ENCODE results near the gene ACTN1. TPM values are rescaled to one million over a fixed set of nuclear protein-coding genes. Genes with fewer than 3 reads are reported as not detected.

ACTN1 gene
- total RNA-seq, 2 experiments from 2014 or later = 70.6 to 72.2 TPM

GRCh38 chr14:68983191-68983590 lies 4.1 kb upstream of the ACTN1 start:
- Mint-ChIP-seq H3K27me3 (peaks cover 4% of the 10 kb centered on the region), H3K27ac (peak overlapping the region; percentile 14), H3K36me3 (no peaks in the 10 kb centered on the region), H3K9me3 (no peaks in the 10 kb centered on the region), H3K4me1 (ENCODE audit: low read depth) (peaks cover 16% of the 10 kb centered on the region), H3K4me3 (no peak overlapping the region)
- DNase-seq = no peak
- ChIA-PET POLR2A (interaction anchor here (0.6 kb wide), 1 partner anchor 578 kb away, joined by 3 read pairs; no protein-coding TSS in a partner anchor), CTCF (interaction anchor here (1.0 kb wide), 1 partner anchor 72 kb away, joined by 4 read pairs; no protein-coding TSS in a partner anchor)
- intact Hi-C loops (cut with micrococcal nuclease) = no loop called here

- POLR2A ChIA-PET = no interaction called here
- no peak overlapping the region for H3K27ac Mint-ChIP-seq
Observed at GRCh38 chr14:68982581-68982980, 3.5 kb upstream of the ACTN1 start.

GRCh38 chr14:68981539-68981976 lies 2.5 kb upstream of the ACTN1 start:
- Mint-ChIP-seq H3K4me1 (ENCODE audit: low read depth) (peaks cover 16% of the 10 kb centered on the region), H3K27me3 (peaks cover 4% of the 10 kb centered on the region), H3K27ac (no peak overlapping the region), H3K4me3 (no peak overlapping the region), H3K36me3 (no peaks in the 10 kb centered on the region), H3K9me3 (no peaks in the 10 kb centered on the region)
- CTCF ChIA-PET = interaction anchor here (0.6 kb wide), 1 partner anchor 1141 kb away, joined by 3 read pairs; no protein-coding TSS in a partner anchor
- no peak for DNase-seq
- POLR2A ChIA-PET = no interaction called here
- intact Hi-C loops (cut with micrococcal nuclease) = no loop called here

More at GRCh38 chr14:68982581-68982980, 3.5 kb upstream of the ACTN1 start:
- DNase-seq = no peak
- CTCF ChIA-PET = interaction anchor here (0.6 kb wide), 1 partner anchor 29 kb away, joined by 3 read pairs; no protein-coding TSS in a partner anchor
- no peaks in the 10 kb centered on the region for H3K9me3 Mint-ChIP-seq
- peaks cover 16% of the 10 kb centered on the region for H3K4me1 Mint-ChIP-seq (ENCODE audit: low read depth)
- peaks cover 4% of the 10 kb centered on the region for H3K27me3 Mint-ChIP-seq
- no peak overlapping the region for H3K4me3 Mint-ChIP-seq
- intact Hi-C loops (cut with micrococcal nuclease) = no loop called here
- no peaks in the 10 kb centered on the region for H3K36me3 Mint-ChIP-seq

DNA sequence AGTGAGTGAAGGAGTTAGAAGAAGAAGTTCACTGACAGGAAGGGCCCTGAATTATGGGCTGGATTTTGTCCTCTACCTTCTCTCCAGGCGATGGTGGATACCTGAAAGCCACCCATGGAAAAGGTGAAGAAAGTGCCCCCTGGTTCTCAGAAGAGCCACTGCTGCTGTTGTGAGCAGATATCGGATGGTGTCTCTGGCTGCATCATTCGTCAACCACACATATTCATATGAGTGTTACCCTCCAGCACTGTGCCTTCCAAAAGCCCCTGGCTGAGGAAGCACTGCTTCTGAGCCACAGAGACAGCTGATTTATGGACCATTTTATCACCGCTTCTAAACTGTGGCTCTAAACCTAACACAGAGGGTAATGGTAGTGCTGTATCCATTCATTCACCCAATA lies 2.0 kb upstream of the ACTN1 start:
- intact Hi-C loops (cut with micrococcal nuclease) = no loop called here
- H3K9me3 Mint-ChIP-seq = no peaks in the 10 kb centered on the region
- ChIA-PET POLR2A (no interaction called here), CTCF (no interaction called here)
- no peaks in the 10 kb centered on the region for H3K36me3 Mint-ChIP-seq
- no peak overlapping the region for H3K27ac Mint-ChIP-seq
- peak; percentile 27 for DNase-seq
- peaks cover 20% of the 10 kb centered on the region for H3K4me1 Mint-ChIP-seq (ENCODE audit: low read depth)
- peaks cover 4% of the 10 kb centered on the region for H3K27me3 Mint-ChIP-seq
- H3K4me3 Mint-ChIP-seq = no peak overlapping the region

DNA sequence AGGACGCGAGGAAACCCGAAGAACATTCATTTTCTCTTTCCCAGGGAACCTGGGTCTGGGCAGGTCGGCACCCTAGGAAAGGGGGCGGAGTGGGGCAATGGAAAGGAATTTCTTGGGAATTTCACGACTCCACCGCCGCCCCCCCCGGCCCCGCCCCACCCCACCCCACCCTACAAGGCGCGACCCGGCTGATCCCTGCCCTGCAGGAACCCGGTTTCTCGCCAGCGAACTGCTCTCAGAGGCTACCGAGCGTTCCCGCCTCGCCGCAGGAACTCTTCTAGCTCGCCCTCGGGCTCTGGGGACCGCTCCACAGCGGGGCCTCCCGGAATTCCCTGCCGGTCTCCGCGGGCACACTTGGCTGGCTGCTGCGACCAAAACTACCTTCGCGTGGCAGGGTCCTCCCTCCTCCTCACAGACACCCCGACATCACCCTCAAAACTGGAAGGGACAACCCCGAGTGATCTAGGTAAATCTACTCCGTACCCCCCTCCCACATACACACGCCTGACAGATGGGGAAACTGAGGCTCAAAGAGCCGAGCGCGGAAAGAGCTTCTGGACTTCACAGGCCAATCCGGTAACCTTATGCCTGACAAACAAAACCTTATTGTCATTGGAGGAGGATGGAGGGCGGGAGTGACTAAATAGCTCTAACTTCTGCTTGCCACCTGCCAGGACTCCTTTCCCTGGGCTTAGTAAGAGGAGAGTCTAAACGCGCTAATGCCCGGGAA lies 785 bp upstream of the ACTN1 start:
- no peak overlapping the region for H3K27ac Mint-ChIP-seq

DNA sequence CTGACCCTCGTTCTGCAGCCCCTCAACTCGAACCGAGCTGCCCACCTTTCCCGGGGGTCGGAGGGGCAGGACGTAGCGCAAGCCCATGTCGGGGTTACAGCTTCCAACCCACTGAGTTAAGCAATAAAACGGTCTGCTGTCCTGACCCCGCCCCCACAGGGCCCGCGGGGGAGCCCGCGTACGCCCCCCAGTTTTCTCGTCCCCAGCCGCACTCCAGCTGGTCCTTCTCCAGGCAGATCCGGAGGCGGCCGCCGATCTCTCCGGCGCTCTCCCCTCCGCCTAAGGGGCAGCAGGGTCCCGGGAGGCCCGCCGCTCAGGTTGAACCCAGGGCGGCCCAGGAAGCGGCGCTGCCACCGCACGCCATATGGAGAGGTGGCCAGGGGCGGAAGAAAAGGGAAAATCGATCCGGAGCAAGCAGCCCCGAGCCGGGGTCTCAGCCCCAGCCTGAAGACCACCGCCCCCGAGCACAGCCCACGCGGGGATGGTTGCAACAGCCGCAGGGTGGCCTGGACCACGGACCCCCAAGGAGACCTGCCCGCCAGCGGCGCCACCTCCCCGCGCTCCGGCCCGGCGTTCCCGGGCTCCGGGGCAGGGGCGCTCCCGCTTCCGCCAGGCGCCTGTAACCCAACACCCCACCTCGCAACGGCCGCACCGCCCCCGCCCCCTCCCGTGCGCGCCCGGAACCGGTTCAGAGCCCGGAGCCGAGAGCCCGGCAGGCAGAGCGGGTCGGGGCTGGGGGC lies 760 bp downstream of the ACTN1 start:
- peak overlapping the region; percentile 80 for H3K4me3 Mint-ChIP-seq
- ChIA-PET CTCF (interaction anchor here (0.6 to 1.0 kb wide), 4 partner anchors 8 to 67 kb away, joined by 3 to 7 read pairs (median 4); no protein-coding TSS in a partner anchor), POLR2A (no interaction called here)
- H3K36me3 Mint-ChIP-seq = peaks cover 15% of the 10 kb centered on the region
- DNase-seq = peak; percentile 55
- H3K27ac Mint-ChIP-seq = peak overlapping the region; percentile 73
- H3K27me3 Mint-ChIP-seq = peaks cover 4% of the 10 kb centered on the region
- peaks cover 27% of the 10 kb centered on the region for H3K4me1 Mint-ChIP-seq (ENCODE audit: low read depth)
- peaks cover 11% of the 10 kb centered on the region for H3K9me3 Mint-ChIP-seq
- intact Hi-C loops (cut with micrococcal nuclease) = loop anchor here (2.0 to 5.0 kb wide), 2 partner anchors 68 to 124 kb away; no protein-coding TSS in a partner anchor

More for the DNA sequence above, 785 bp upstream of the ACTN1 start:
- Mint-ChIP-seq H3K4me3 (peak overlapping the region; percentile 84), H3K4me1 (ENCODE audit: low read depth) (peaks cover 27% of the 10 kb centered on the region), H3K9me3 (no peaks in the 10 kb centered on the region), H3K27me3 (peaks cover 4% of the 10 kb centered on the region), H3K36me3 (peaks cover 3% of the 10 kb centered on the region)
- ChIA-PET CTCF (interaction anchor here (1.6 kb wide), 1 partner anchor 69 kb away, joined by 7 read pairs; no protein-coding TSS in a partner anchor), POLR2A (no interaction called here)
- DNase-seq = no peak
- intact Hi-C loops (cut with micrococcal nuclease) = loop anchor here (2.0 to 5.0 kb wide), 2 partner anchors 69 to 122 kb away; no protein-coding TSS in a partner anchor

DNA sequence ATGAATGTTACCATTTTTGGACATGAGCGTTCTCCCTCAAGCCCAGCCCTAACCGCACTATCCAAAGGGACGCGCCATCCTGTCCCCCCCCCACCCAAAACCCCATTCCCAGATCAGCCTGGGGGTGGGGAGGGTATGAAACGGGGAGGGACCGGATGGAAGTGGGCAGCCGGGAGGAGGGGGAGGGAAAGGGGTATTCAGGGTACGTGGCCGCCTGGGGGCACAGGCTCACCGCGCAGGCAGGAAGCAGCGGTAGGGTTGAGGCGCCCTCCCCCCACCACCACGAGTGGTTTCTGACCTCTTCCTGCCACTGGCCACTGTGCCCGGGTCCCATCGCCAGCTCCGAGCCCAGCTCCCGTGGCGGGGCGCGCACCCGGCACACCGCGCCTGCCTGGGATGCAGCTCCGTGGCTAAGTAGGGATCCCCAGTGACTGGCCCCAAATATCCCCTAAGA lies 1.4 kb downstream of the ACTN1 start:
- peaks cover 4% of the 10 kb centered on the region for H3K27me3 Mint-ChIP-seq
- intact Hi-C loops (cut with micrococcal nuclease) = loop anchor here (2.0 to 5.0 kb wide), 2 partner anchors 67 to 125 kb away; no protein-coding TSS in a partner anchor
- H3K27ac Mint-ChIP-seq = peak overlapping the region; percentile 73
- peak; percentile 75 for DNase-seq
- ChIA-PET CTCF (interaction anchor here (0.6 to 1.0 kb wide), 4 partner anchors 8 to 66 kb away, joined by 3 to 7 read pairs (median 4); no protein-coding TSS in a partner anchor), POLR2A (interaction anchor here (1.0 kb wide), 1 partner anchor 11 kb away, joined by 3 read pairs; no protein-coding TSS in a partner anchor)
- H3K4me3 Mint-ChIP-seq = peak overlapping the region; percentile 80
- peaks cover 17% of the 10 kb centered on the region for H3K9me3 Mint-ChIP-seq
- H3K4me1 Mint-ChIP-seq (ENCODE audit: low read depth) = peaks cover 27% of the 10 kb centered on the region
- H3K36me3 Mint-ChIP-seq = peaks cover 21% of the 10 kb centered on the region

DNA sequence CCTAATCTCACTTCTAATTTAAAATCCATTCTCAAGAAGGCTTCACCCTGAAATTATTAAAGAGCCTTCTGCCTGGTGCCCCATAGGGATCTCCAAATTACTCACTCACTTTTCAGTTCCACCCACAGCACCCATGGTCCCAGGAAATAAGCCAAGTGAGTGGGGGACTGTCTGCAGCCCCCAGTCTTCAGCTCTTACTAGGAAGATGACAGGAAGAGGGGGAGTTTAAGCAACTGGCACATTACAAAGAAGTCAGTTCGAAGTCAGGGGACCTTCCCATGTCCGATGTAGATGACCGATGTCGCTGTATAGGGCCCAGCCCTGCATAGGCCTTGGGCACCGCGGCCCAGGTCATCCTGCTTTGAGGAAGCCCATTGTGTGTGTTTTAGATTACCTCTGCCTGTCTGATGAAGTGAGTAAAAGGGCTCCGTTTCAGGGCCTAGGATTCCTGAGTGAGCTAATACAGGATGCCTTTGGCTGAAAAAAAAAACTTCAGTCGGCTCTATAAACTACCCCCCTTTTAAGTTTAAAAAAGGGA lies 1.9 kb downstream of the ACTN1 start:
- peak overlapping the region; percentile 53 for H3K27ac Mint-ChIP-seq
- H3K27me3 Mint-ChIP-seq = peaks cover 4% of the 10 kb centered on the region
- ChIA-PET POLR2A (interaction anchor here (1.0 kb wide), 1 partner anchor 10 kb away, joined by 3 read pairs; no protein-coding TSS in a partner anchor), CTCF (interaction anchor here (0.7 to 1.0 kb wide), 3 partner anchors 9 to 67 kb away, joined by 3 to 4 read pairs (median 3); no protein-coding TSS in a partner anchor)
- H3K36me3 Mint-ChIP-seq = peaks cover 25% of the 10 kb centered on the region
- H3K4me3 Mint-ChIP-seq = peak overlapping the region; percentile 80
- peaks cover 29% of the 10 kb centered on the region for H3K4me1 Mint-ChIP-seq (ENCODE audit: low read depth)
- intact Hi-C loops (cut with micrococcal nuclease) = loop anchor here (5.0 kb wide), 1 partner anchor 125 kb away; no protein-coding TSS in a partner anchor
- H3K9me3 Mint-ChIP-seq = peaks cover 21% of the 10 kb centered on the region
- DNase-seq = peak; percentile 47

GRCh38 chr14:68976160-68977067 lies 2.7 kb downstream of the ACTN1 start:
- ChIA-PET POLR2A (no interaction called here), CTCF (interaction anchor here (0.7 kb wide), 1 partner anchor 67 kb away, joined by 3 read pairs; no protein-coding TSS in a partner anchor)
- Mint-ChIP-seq H3K27me3 (peaks cover 4% of the 10 kb centered on the region), H3K4me1 (ENCODE audit: low read depth) (peaks cover 36% of the 10 kb centered on the region), H3K36me3 (peaks cover 27% of the 10 kb centered on the region), H3K27ac (peak overlapping the region; percentile 53), H3K9me3 (peaks cover 21% of the 10 kb centered on the region), H3K4me3 (peak overlapping the region; percentile 80)
- intact Hi-C loops (cut with micrococcal nuclease) = loop anchor here (5.0 kb wide), 1 partner anchor 126 kb away; no protein-coding TSS in a partner anchor
- DNase-seq = no peak

GRCh38 chr14:68975667-68976066 lies 3.4 kb downstream of the ACTN1 start:
- POLR2A ChIA-PET = no interaction called here
- H3K27me3 Mint-ChIP-seq = peaks cover 4% of the 10 kb centered on the region
- H3K27ac Mint-ChIP-seq = no peak overlapping the region
- peaks cover 44% of the 10 kb centered on the region for H3K4me1 Mint-ChIP-seq (ENCODE audit: low read depth)
- peaks cover 21% of the 10 kb centered on the region for H3K9me3 Mint-ChIP-seq
- intact Hi-C loops (cut with micrococcal nuclease) = loop anchor here (5.0 kb wide), 1 partner anchor 127 kb away; no protein-coding TSS in a partner anchor
- H3K4me3 Mint-ChIP-seq = no peak overlapping the region
- CTCF ChIA-PET = no interaction called here
- peaks cover 29% of the 10 kb centered on the region for H3K36me3 Mint-ChIP-seq
- DNase-seq = no peak
